ENCODE results near the gene NARF. TPM values are rescaled to one million over a fixed set of nuclear protein-coding genes. Genes with fewer than 3 reads are reported as not detected.

Gene NARF
- total and polyA plus RNA-seq, 2 donors (not counting 3 experiments of a cell fraction or from before 2014, with no cell fraction given), result 83.4 to 158 TPM

GRCh38 chr17:82443465-82444283, 14.9 kb upstream of the NARF start:
- Histone ChIP-seq H3K36me3 (ENCODE audit: control insufficient read depth in 2 of 2, extremely low read depth in 1 of 2, insufficient read depth in 2 of 2, low read length in 2 of 2) (peaks cover 0 to 13% of the 10 kb centered on the region in 2 experiments), H3K9me1 (replicated peaks; ENCODE audit: control insufficient read depth, extremely low read depth, insufficient read depth, low read length) (no peaks in the 10 kb centered on the region), H3K79me2 (ENCODE audit: control insufficient read depth, insufficient read depth, low read length) (no peaks in the 10 kb centered on the region), H3K27me3 (ENCODE audit: control insufficient read depth in 2 of 2, insufficient read depth in 2 of 2, low read length in 2 of 2) (no peaks in the 10 kb centered on the region), H3K4me2 (ENCODE audit: insufficient read depth, low read length) (no peak overlapping the region), H3K9ac (replicated peaks; ENCODE audit: extremely low read depth, insufficient read depth, low read length) (no peak overlapping the region), H3K9me3 (replicated peaks; ENCODE audit: control insufficient read depth, insufficient read depth, low read length) (no peaks in the 10 kb centered on the region), H3K4me1 (ENCODE audit: control insufficient read depth, extremely low read depth, insufficient read depth, low read length) (no peaks in the 10 kb centered on the region), H3K27ac (ENCODE audit: insufficient read depth, low read depth, low read length) (no peak overlapping the region), H2AFZ (ENCODE audit: low read depth, low read length) (no peak overlapping the region), H4K20me1 (replicated peaks; ENCODE audit: control insufficient read depth, extremely low read depth, insufficient read depth, low read length) (no peaks in the 10 kb centered on the region), H3K4me3 (replicated peaks in 1 of 3; ENCODE audit: insufficient read depth in 1 of 3, low read depth in 1 of 3, low read length in 3 of 3) (no peak overlapping the region)
- DNase-seq (ENCODE audit: low read depth, low spot score) (no peak), FAIRE-seq (no peak)
- intact Hi-C loops (cut with micrococcal nuclease), result no loop called here
- dilution Hi-C loops (cut with MboI; ENCODE audit: extremely low pct_ligation_motif_present, low sequenced_read_pairs), result no loop called here
- POLR2A ChIA-PET, result no interaction called here
- CTCF ChIA-PET, result no interaction called here
- BruUV-seq (replicated peaks), result no TSS peak
- no peak for TF ChIP-seq MAX (IDR thresholded peaks at IDR 0.05; ENCODE audit: insufficient read depth, insufficient read length)
- TF ChIP-seq JUN (IDR thresholded peaks at IDR 0.05; ENCODE audit: borderline replicate concordance, insufficient read depth, insufficient read length, low read depth), result no peak
- TF ChIP-seq POLR2AphosphoS5 (IDR thresholded peaks at IDR 0.05; ENCODE audit: insufficient read depth, low read depth, low read length), result no peak
- no peak for TF ChIP-seq EZH2 (IDR thresholded peaks at IDR 0.05; ENCODE audit: borderline replicate concordance, low read depth, low read length, severe bottlenecking)

- Histone ChIP-seq H3K9ac (replicated peaks; ENCODE audit: extremely low read depth, insufficient read depth, low read length) (no peak overlapping the region), H3K27ac (ENCODE audit: insufficient read depth, low read depth, low read length) (no peak overlapping the region), H3K9me1 (replicated peaks; ENCODE audit: control insufficient read depth, extremely low read depth, insufficient read depth, low read length) (no peaks in the 10 kb centered on the region), H3K79me2 (ENCODE audit: control insufficient read depth, insufficient read depth, low read length) (peaks cover 3% of the 10 kb centered on the region), H3K4me2 (ENCODE audit: insufficient read depth, low read length) (no peak overlapping the region), H4K20me1 (replicated peaks; ENCODE audit: control insufficient read depth, extremely low read depth, insufficient read depth, low read length) (no peaks in the 10 kb centered on the region), H3K4me1 (ENCODE audit: control insufficient read depth, extremely low read depth, insufficient read depth, low read length) (no peaks in the 10 kb centered on the region), H3K9me3 (replicated peaks; ENCODE audit: control insufficient read depth, insufficient read depth, low read length) (no peaks in the 10 kb centered on the region), H3K4me3 (replicated peaks in 1 of 3; ENCODE audit: insufficient read depth in 1 of 3, low read depth in 1 of 3, low read length in 3 of 3) (no peak overlapping the region), H3K27me3 (ENCODE audit: control insufficient read depth in 2 of 2, insufficient read depth in 2 of 2, low read length in 2 of 2) (no peaks in the 10 kb centered on the region), H2AFZ (ENCODE audit: low read depth, low read length) (no peak overlapping the region), H3K36me3 (ENCODE audit: control insufficient read depth in 2 of 2, extremely low read depth in 1 of 2, insufficient read depth in 2 of 2, low read length in 2 of 2) (peaks cover 0 to 13% of the 10 kb centered on the region in 2 experiments)
- dilution Hi-C loops (cut with MboI; ENCODE audit: extremely low pct_ligation_motif_present, low sequenced_read_pairs) (no loop called here), intact Hi-C loops (cut with micrococcal nuclease) (no loop called here)
- no peak for TF ChIP-seq CTCF (IDR thresholded peaks at IDR 0.05; ENCODE audit: extremely low read depth in 1 of 2, insufficient read depth in 1 of 2, low read depth in 1 of 2, low read length in 2 of 2)
- TF ChIP-seq GATA2 (IDR thresholded peaks at IDR 0.05; ENCODE audit: insufficient read depth, insufficient read length, low read depth, low read length), result no peak
- no peak for TF ChIP-seq FOS (IDR thresholded peaks at IDR 0.05; ENCODE audit: borderline replicate concordance, insufficient read depth, low read length)
- no peak for TF ChIP-seq JUN (IDR thresholded peaks at IDR 0.05; ENCODE audit: borderline replicate concordance, insufficient read depth, insufficient read length, low read depth)
- no peak for TF ChIP-seq POLR2A (IDR thresholded peaks at IDR 0.05; ENCODE audit: low read depth, low read length)
- TF ChIP-seq MYC (IDR thresholded peaks at IDR 0.05; ENCODE audit: low read depth, low read length), result no peak
- TF ChIP-seq MAX (IDR thresholded peaks at IDR 0.05; ENCODE audit: insufficient read depth, insufficient read length), result no peak
- no peak for TF ChIP-seq EZH2 (IDR thresholded peaks at IDR 0.05; ENCODE audit: borderline replicate concordance, low read depth, low read length, severe bottlenecking)
- TF ChIP-seq POLR2AphosphoS5 (IDR thresholded peaks at IDR 0.05; ENCODE audit: insufficient read depth, low read depth, low read length), result no peak
- ChIA-PET POLR2A (no interaction called here), CTCF (no interaction called here)
- DNase-seq (ENCODE audit: low read depth, low spot score) (no peak), FAIRE-seq (no peak)
- no TSS peak for BruUV-seq (replicated peaks)
Measured at GRCh38 chr17:82444284-82444893, 14.2 kb upstream of the NARF start.

Measured in endothelial cell of umbilical vein (primary cell).